GM21447 (cell line): ENCODE data around the gene CNIH2.
"Not testable (repeated sequence)": the region's sequence is repeated elsewhere in the genome, so short reads cannot be mapped to it uniquely, and the experiment has no call there.

Experiments
- ATAC-seq: cut with Tn5 transposase; IDR thresholded peaks from one replicate; pipeline ENCODE4 v1.9.1; 2021; ENCODE audit not compliant: unreplicated experiment

Gene CNIH2

DNA sequence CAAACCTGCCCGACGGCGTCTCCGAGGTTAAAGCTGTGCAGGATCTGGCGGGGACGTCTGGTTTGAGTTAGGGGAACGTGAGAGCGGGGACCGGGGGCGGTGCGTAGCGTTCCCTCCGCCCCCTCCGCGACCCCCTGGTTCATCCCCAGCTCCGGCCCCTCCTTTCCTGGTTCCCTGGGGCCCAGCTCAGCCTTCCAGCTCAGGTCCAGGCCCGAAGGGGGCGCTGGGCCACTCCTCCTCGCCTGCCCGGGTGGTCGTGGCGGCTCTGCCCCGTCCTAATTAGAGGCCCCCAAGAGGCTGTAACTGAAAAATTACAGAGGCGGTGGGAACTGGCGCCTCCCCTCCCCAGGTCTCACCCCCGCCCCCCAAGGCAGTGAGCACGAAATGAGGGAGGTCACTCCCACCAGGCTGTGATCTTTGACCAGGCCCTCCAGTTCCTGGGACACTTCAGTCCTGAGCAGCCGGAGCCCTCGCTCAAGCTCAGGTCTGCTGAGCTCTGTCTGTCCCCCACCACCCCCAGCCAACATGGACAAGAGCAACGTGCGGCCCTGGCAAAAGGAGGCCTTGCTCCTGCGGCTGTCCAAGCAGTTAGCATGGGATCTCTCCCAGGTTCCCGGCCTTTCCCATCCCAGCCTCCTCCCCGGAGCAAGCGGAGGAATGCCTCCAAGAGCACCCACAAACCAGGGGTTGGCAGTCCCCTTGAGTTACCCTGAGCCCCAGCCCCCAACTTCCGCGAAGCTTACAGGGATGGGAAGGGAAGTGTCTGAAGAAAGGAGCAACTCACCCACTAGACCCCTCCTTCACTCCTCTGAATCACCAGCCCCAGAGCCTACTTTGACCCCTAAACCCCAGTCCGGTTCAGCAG is 35.6 kb downstream of the CNIH2 start:
- ATAC-seq, result no peak

DNA sequence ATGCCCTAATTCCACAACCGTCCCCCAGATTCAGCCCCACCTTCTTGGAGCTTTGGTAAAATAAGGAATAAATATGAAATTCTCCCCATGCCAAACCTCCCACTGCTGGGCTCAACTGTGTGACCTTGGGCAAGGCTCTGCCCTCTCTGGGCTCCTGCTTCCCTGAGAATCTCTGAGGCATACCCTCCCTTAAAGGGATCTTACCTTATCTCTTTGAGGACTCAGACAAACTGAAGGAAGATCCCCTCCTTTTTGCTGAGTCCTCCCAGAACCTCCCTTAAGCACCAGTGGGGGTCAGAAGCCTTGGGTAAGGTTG is 36.2 kb downstream of the CNIH2 start:
- no peak for ATAC-seq

DNA sequence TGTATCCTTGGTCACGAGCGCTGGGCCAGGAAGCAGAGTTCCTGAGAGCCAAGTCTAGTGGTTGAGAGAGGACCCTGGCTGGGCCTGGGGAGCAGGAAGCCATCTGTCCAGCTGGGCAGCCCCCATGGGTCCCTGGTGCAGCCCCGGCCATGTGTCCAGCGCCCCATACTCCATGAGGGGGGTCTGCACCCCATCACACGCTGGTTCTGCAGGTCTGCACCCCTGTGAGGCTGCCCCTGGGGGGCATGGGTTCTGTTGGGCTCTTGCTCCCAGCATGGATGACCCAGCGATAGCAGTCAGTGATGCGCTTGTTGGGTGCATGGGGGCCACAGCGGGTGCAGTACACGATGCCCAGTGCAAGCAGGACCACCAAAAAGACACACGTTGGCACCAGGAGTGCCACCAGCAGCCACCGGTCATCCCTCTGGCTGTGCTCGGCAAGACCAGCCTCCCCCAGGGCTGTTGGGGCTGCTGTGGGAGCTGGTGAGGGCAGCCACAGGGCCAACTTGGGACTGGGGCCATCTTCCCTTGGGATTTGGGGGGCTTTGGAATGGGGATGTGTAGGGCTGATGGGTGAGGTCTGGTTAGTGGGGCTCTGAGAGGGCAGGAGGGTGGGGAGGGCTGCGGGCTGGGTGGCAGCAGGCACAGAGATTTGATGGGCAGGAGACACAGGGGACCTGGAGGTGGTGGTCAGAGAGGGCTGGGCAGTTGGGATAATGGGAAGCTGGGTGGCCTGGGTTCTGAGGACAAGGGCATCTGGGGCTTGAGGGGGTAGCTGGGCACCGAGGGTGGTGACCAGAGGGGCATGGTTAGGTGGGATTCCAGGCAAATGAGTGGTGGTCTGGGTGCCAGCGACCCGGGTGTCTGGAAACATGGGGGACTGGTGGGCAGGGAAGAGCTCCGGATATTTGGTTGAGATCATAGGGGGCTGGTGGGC is 36.9 kb downstream of the CNIH2 start:
- no peak for ATAC-seq

DNA sequence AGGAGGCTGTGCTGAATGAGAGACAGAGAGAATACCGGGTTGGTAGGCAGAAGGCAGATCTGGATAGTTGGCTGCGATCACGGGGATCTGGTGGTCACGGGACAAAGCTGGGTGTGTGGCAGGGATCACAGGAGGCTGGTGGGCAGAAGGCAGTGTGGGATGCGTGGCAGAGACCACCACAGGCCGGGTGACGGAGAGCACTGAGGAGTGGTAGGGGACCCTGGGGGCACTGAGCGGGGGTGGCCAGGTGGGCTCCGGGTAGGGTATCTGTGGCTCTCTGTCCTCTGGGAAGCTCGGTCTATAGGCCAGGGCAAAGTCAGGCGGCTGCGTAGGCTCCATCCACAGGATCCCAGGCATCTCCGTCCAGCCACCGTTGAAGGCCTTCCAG is 37.5 kb downstream of the CNIH2 start:
- no peak for ATAC-seq

DNA sequence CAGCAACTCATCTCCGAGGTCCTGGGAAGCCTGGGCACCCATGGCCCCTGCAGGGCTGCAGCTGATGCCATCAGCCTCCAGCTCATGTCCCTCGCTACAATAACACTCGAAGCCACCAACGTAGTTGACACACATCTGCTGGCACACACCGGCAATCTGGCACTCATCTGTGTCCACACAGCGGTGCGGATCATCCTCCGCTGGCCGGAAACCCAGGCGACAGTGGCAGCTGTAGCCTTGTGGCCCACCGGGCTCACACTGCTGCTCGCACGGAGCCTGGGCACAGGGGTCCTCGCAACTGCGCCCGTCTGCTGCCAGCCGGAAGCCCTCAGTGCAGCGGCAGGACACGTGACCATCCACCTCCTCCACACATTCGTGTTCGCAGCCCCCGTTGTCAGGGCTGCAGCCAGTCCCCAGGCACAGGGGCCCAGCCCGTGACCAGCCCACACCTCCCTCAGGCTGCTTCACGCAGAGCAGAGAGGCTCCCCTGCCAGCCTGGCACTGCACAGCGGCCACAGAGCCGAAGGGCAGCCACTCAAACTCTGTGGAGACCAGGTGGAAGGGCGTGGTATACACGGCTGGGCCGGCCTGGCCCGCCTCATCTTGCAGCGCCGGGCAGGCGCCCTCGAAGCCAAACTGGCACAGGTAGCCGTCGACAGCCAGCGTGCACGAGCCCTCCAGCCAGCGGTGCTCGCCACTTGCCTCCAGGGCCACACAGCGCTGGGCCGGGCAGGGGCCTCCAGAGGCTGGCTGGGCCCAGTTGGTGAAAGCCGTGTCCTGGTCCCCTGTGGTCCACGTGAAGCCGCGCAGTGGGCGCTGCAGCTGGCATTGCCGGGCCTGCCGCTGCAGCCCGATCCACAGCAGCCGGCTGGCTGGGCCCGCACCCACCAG is 38.2 kb downstream of the CNIH2 start:
- ATAC-seq, result no peak

DNA sequence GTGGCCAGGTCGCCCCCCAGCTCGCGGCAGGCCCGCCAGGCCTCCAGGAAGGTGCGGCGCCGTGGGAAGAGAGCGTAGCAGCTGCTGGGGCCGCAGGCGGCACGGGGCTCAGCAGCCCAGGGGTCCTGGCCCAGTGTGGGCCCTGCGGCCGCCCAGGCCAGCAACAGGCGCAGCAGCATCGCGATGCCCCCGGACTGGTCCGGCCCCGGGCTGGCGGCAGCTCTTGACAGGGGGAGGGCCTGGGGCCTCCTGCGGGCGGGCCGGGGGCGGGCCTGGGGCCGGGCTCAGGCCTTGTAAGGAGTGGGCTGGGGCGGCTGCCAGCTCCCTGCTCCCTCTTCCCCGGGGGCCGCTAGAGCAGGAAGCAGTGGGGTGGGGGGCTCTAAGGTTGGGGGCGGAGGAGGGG is 38.9 kb downstream of the CNIH2 start, which contains the start of gene CD248:
CD248 (minus strand) TSS at position 196 of the 403 bp plus-strand sequence; CDS start at position 179, 17 bp downstream.
- no peak for ATAC-seq

DNA sequence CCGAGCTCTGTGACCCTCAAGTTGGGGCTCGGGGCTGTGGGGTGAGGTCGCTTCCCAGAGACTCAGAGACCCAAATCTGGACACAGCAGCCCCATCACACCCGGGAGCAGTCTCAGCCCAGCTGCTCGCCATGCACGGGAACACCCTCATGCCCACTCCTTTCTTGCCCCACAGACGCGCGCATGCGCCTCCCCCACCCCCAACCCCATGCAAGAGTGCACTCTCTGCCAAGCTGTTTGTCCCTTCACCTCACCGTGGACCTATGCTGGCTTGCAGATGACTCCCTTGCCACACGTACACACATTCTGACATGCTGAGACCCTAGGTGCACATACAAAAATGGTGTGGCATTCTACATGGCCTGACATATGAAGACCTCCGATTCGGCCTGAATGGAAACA is 39.3 kb downstream of the CNIH2 start:
- ATAC-seq, result no peak

DNA sequence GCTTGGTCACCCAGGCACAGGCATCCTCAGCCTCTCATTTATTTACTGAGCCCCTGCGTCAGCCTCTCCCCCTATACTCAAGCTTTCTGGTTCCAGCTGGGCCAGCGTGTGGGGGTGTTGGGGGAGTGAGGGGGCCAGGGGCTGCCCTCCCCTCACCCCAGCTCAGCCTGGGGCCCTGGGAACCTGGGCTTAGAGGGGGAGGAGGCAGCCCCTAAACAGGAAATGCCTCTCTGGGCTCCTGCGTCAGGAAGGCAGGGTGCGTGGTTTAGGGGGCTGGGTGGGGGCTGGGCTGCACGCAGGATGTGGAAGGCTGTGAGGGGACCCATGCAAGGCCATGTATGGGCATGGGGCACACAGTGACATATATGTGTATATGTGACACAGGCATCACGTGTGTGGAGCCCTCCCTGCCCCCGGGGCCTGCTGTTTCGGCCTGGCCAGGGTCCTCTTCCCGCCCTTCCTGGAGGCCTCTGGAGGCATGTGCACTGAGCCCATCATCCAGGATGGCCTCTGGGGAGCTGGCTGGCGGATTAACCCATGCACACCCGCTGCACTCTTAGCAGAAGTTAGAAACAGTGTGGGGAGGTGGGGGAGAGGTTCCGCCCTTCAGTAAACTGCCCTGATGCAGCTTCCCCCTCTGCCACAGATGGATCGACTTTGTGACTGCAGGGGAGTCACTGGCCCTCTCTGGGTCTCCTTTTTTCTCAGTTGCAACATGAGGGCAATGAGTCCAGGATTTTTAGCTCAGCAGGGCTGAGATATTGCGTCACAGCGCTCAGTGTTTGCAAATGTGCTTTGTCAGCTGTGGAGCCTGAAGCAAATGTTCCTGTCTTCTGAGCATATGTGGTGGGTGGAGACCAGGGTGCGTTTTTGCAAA is 40.0 kb downstream of the CNIH2 start:
- ATAC-seq, result no peak

DNA sequence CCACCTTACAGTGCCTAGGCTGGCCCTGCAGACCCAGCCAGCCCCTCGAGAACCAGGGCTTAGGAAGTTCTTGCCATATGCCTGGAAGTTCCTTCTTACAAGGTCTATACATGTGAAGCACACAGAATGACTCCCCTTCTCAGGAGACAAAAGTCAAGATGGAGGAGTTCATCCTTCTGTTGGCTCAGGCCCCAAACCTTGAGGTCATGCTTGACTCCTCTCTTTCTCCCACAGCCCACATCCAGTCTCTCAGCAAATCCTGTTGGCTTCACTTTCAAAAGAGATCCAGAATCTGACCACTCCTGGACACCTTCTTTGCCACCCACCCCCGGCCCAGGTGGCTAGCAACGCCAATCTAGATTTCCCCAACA is 40.6 kb downstream of the CNIH2 start:
- no peak for ATAC-seq

DNA sequence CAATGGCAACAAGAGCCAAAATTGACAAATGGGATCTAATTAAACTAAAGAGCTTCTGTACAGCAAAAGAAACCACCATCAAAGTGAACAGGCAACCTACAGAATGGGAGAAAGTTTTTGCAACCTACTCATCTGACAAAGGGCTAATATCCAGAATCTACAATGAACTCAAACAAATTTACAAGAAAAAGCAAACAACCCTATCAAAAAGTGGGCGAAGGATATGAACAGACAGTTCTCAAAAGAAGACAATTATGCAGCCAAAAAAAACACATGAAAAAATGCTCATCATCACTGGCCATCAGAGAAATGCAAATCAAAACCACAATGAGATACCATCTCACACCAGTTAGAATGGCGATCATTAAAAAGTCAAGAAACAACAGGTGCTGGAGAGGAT is 42.3 kb downstream of the CNIH2 start:
- not testable (repeated sequence) for ATAC-seq

DNA sequence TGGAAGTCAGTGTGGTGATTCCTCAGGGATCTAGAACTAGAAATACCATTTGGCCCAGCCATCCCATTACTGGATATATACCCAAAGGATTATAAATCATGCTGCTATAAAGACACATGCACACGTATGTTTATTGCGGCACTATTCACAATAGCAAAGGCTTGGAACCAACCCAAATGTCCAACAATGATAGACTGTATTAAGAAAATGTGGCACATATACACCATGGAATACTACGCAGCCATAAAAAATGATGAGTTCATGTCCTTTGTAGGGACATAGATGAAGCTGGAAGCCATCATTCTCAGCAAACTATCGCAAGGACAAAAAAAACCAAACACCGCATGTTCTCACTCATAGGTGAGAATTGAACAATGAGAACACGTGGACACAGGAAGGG is 42.8 kb downstream of the CNIH2 start:
- ATAC-seq, result not testable (repeated sequence)

DNA sequence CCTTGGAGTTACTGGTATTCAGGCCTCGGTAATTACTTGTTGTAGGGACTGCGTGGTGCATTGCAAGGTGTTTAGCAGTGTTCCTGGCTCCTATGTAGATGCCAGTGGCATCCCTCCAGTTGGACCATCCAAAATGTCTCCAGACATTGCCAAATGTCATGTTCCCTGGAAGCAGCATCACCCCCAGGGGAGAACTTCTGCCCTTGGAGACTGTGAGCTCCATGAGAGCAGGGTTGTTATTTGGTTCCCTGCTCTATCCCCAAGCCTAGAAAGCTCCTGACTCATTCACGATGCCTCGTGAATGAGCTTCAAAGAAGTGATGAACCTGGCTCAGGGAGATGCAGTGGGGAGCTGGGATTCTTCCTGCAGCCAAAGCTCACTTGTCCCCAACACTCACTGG is 43.6 kb downstream of the CNIH2 start:
- no peak for ATAC-seq

DNA sequence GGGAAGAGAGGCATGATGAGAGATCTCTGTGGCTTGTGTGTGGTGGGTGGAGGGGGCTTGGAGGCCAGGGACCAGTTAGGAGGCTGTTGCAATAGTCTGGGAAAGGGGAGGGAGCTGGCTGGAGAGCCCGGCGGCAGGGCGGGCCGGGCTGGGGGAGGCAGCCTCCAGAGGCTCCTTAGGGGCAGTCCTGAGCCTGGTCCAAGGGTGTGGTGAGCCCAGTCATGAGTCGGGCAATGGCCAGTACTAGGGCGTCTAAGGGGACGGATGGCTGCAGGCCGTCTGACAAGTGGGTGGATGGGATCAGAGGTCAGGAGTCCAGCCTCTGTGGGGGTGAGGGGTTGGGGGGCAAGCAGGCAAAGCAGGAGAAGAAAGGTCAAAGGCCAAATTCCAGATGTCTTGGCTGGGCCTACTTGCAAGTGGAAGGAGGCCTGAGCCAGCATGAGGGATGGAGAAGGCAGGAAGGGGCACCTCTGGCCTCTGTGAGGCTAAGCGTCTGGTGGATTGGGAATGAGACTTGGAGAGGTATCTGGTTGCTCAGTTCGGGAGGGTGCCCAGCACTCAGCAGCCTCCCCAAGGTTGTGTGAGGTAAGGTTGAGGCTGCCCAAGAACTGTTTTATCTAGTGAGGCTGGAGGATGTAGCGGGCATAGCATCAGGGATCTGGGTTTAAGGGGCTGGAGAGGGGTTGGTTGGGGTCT is 44.9 kb downstream of the CNIH2 start:
- ATAC-seq, result no peak

DNA sequence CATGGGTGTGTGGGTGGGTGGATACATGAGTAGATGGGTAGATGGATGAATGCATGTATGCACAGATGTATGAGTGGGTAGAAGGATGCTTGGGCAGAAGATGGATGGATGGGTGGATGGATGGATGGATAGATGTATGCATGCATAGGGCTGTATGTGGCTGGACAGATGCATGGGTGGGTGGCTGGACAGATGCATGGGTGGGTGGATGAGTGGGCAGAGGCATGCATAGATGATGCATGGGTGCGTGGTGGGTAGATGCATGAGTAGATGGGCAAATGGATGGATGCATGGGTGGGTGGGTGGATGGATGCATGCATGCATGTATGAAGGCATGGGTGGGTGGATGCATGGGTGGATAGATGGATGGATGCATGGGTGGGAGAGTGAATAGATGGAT is 45.7 kb downstream of the CNIH2 start:
- ATAC-seq, result no peak

DNA sequence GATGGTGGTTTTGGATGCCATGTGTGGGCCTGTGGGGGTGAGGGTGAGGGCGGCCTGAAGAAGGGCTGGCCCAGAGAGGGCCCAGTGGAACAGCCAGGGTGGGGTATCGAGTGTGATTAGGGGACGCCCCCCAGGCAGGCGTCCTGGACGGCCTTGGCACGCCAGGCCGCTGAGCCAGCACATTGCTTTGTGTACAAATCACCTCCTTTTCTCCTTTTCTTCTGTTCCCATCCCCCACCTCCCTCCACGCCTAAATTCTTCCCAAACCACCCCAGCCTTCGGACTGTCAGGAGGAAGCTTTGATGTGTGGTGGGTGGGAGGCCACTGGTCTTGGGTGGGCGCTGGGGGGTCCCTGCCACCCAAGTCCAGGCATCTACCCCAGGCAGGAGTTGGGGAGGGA is 46.7 kb downstream of the CNIH2 start:
- no peak for ATAC-seq

DNA sequence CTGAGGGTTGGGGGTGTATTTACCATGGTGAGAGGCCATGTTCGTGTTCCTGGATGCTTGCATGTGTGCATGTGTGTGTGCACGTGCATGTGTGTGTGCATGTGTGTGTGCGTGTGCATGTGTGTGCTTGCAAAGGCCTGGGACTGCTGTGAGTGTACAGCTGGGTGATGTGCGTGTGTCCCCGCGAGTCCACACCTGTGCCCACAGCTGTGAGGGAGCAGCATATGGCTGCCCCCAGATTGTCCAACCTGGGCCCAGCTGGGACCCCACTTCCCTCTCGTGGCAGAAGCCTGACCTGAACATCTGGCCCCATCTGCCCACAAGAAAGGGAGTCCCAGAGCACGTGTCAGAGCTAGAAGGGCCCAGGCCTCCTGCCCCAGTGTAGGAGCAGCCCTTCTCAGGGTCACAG is 47.3 kb downstream of the CNIH2 start:
- ATAC-seq, result no peak

DNA sequence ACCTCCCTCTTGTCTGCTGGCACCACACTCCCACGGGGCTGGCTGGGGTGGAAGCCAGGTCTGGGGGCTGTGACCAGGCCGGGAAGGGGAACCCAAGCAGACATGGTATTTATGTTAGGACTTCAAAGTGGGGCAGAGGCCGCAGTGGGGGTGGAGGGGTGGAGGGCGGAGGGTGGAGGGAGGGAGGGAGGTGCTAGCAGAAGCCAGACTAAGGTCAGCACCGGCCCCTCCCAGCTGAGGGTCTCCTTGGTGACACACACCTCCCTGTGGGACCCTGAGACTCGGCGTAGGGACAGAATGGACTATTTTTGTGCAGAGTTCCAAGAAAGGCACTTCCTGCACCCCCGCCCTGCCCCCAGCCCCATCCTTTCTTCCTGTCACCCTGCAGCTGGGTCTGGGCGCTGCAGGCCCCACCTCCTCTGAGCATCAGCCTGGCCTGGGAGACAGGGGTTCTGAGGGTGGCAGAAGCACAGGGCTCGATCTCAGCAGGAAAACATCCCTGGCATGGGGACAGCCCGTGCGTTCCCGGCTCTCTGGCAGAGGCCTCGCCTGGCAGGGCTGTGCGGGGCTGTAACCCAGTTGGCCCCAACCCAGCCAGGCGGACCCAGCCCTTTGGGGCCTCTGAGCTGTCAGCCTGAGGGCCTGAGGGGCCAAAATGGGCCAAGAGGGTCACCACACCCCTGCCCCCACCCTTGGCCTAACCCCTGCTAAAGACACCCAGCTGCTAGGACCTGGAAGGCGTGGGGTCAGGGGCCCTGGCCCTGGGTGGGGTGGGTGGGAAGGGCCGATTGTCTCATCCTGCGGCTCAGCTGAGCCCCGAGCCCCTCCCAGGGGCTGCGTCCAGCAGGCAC is 48.5 kb downstream of the CNIH2 start:
- ATAC-seq, result no peak

DNA sequence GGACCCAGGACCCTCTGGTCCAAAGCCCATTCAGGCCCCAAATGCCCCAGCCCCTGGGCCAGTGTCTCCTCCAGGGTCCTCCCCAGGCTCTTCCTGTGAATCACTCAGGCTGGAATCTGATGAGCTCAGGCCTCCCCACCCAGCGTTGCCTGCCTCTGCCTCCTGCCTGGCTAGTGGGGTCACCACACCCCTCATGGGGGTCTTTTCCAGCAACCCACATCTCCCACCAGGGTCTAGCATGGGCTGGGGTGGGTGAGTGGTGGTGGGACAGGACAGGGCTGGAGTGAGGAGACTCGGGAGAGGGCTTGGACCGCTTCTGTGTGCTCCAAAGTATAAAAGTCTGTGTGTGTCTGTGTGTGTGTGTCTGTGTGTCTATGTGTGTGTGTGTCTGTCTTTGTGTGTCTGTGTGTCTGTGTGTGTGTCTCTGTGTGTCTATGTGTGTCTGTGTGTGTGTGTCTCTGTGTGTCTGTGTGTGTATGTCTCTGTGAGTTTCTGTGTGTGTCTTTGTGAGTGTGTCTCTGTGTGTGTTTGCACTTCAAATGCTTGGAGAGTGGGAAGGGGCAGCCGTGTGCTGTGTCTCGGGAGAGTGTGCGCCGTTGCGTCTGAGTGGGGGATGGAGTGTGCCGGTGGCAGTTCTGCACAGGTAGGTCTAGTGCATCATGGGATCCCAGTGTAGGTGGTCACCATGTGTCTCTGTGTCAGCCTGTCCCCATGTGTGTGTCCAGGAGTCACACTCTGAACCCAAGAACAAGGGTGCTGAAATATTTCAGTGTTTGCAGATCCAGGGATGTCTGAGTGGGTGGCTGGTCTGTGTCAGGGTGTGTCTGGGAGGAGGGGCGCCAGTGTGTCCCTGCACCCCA is 49.4 kb downstream of the CNIH2 start:
- ATAC-seq, result no peak
